Kidney epithelial cell (primary cell): ENCODE measurements around the gene ADIG. TPM values are rescaled to one million over a fixed set of nuclear protein-coding genes. Genes with fewer than 3 reads are reported as not detected.

Experiments used
- DNase-seq: peaks from one replicate; pipeline ENCODE4 v3.0.0-alpha.2; 2010; ENCODE audit warnings: low read depth
- H3K27me3 ChIP-seq: 2 replicates; pipeline ENCODE4 v1.6.0; 2011; ENCODE audit warnings: low read length; ENCODE audit not compliant: control insufficient read depth, insufficient read depth
- H3K36me3 ChIP-seq: 2 replicates; pipeline ENCODE4 v1.5.1; 2011; ENCODE audit warnings: low read length; ENCODE audit not compliant: control insufficient read depth, insufficient read depth
- H3K4me3 ChIP-seq: 2 replicates; pipeline ENCODE4 v1.5.1; 2011; ENCODE audit warnings: low read depth, mild to moderate bottlenecking, control low read depth, low read length
- total RNA-seq: library from RNA; depleted of rRNA; stranded (reverse); fragments of >200 nt; gene quantifications from 2 replicates; pipeline ENCODE4 v1.2.3, GENCODE V29; 2015
- TF ChIP-seq, protein P1 (sequence below): IDR thresholded peaks from 2 replicates; pipeline ENCODE4 v1.5.1; 2011; ENCODE audit warnings: mild to moderate bottlenecking, moderate library complexity, low read length, control low read depth, inconsistent platforms; ENCODE audit not compliant: insufficient read depth, poor library complexity, severe bottlenecking

Gene ADIG
- total RNA-seq, 1 donor from 2014 or later: not detected

DNA sequence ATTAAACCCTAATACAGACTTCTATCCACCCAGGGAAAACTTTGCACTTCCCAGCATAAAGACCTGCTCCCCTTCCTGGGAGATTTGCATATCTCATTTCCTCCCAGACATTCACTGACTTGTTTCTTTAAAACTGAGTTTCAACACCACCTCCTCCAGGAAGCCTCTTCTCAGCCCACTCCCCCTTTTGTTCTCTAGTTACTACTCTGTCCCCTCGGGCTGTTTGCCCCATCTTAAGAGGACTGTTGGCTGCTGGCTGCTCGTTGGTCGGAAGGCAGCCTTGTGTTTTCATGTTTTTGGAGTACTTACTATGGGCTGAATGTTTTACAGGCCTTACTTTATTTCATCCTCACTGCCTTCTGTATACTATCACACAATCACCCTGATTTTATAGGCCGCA, 27.2 kb downstream of the ADIG start:
- Histone ChIP-seq H3K36me3 (no peaks in the 10 kb centered on the region), H3K27me3 (no peaks in the 10 kb centered on the region), H3K4me3 (no peak overlapping the region)
- no peak for DNase-seq
- TF ChIP-seq, protein P1, sequence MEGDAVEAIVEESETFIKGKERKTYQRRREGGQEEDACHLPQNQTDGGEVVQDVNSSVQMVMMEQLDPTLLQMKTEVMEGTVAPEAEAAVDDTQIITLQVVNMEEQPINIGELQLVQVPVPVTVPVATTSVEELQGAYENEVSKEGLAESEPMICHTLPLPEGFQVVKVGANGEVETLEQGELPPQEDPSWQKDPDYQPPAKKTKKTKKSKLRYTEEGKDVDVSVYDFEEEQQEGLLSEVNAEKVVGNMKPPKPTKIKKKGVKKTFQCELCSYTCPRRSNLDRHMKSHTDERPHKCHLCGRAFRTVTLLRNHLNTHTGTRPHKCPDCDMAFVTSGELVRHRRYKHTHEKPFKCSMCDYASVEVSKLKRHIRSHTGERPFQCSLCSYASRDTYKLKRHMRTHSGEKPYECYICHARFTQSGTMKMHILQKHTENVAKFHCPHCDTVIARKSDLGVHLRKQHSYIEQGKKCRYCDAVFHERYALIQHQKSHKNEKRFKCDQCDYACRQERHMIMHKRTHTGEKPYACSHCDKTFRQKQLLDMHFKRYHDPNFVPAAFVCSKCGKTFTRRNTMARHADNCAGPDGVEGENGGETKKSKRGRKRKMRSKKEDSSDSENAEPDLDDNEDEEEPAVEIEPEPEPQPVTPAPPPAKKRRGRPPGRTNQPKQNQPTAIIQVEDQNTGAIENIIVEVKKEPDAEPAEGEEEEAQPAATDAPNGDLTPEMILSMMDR: no peak

DNA sequence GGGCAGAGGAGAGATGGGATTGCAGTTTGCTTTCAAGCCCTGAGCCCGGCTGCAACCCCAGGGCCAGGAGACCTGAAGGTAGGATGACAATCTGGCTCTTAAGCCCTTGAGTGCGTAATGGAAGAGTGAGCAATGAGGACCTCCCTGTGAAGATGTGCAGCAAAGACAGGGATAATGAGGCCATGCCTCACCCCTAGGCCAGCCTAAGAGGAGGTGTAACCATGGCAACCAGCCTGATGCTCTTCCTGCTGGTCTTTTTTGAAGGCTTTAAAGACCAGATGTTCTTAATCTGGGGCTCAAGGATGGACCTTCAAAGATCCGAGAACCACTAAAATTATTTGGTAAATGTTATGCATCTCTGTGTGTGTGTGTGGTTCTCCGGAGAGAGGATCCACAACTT, 28.8 kb downstream of the ADIG start:
- Histone ChIP-seq H3K27me3 (no peaks in the 10 kb centered on the region), H3K4me3 (no peak overlapping the region), H3K36me3 (no peaks in the 10 kb centered on the region)
- no peak for DNase-seq
- TF ChIP-seq, protein P1: no peak

DNA sequence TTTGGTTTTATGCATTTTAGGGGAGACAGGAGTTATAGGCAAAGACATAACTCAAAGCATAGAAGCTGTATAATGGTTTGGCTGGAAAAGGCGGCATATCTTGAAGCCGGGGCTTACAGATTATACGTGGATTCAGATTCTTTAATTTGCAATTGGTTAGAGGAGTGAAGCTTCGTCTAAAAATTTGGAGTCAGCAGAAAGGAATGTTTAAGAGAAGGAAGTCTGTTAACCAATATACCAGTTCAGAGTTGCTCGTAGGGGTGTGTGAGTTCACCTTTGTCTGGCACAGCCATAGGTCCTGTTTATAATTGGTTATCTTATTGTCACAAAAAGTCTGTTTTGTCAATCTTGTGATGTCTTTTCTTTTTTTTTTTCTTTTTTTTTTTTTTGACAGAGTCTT, 29.5 kb downstream of the ADIG start:
- Histone ChIP-seq H3K27me3 (no peaks in the 10 kb centered on the region), H3K36me3 (no peaks in the 10 kb centered on the region), H3K4me3 (no peak overlapping the region)
- DNase-seq: peak; percentile 42
- TF ChIP-seq, protein P1: no peak

DNA sequence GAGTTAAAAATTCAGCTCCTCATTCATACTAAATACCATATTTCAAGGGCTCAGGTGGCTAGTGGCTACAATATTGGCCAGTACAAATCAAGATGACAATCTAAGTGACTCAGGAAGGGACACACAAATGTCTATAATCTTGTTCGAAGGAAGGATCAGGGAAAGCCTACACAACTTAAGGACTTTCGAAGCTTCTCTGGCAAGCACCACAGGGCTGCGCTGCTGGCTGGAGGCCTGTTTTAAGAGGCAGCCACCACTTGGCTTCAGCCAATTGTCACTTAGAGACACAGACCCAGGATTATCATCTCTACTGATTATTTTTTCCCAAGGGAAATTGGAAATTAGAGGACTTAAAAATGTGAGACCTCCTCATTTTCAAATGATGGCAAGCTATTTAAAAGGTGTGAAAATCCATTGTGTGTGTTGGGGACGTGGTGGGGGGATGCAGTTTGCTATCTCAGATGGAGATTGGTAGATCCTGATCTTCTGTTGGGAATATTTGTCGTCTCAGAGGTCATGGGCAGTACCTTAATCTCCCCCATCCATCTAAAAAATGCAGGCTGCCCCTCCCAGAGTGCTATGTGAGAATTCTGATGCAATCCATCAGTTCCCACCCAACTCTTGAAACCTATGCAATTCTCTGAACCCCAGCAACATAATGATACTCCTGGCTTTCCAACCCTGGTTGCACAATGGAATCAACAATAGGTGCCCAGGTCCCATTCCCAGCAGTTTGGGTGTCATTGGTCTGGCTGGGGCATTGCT, 31.9 kb downstream of the ADIG start:
- TF ChIP-seq, protein P1: no peak
- Histone ChIP-seq H3K4me3 (no peak overlapping the region), H3K36me3 (no peaks in the 10 kb centered on the region), H3K27me3 (no peaks in the 10 kb centered on the region)
- no peak for DNase-seq

DNA sequence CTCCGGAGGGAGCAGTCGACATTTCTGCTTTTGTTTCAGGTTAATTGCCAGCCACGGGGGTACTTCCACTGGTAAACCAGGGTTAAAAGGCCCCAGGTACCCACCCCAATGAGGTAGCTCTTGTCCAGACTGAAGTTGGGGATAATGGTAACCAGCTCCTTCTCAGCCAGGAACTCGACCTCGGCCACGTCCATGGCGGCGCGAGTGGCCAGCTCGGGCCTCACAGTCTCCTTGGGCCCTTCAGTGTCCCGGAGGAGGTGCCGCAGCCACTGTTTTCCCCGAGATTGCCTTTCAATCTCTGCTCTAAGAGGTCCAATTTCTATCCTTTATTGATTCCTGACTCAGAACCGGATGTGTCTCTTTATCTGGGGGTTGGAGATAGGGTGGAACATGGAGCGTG, 34.3 kb downstream of the ADIG start:
- TF ChIP-seq, protein P1: no peak
- no peaks in the 10 kb centered on the region for H3K36me3 ChIP-seq
- no peaks in the 10 kb centered on the region for H3K27me3 ChIP-seq
- DNase-seq: no peak
- no peak overlapping the region for H3K4me3 ChIP-seq

DNA sequence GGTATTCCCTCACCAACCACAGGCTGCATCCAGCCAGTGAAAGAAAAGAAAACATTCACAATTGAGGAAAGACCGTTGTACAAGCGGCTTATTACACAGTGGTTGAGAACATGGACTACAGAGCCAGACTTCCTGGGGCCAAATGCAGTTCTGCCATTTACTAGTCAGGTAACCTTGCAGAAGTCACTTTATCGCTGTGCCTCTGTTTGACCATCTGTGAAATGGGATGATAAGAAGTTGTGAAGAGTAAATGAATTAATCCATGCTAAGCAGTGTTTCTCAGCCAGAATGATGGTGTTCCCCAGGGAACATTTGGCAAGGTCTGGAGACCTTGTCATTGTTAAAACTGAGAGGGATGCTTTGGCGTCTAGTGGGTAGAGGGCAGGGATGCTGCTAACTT, 35.5 kb downstream of the ADIG start:
- DNase-seq: no peak
- H3K4me3 ChIP-seq: no peak overlapping the region
- no peaks in the 10 kb centered on the region for H3K36me3 ChIP-seq
- TF ChIP-seq, protein P1: no peak
- H3K27me3 ChIP-seq: no peaks in the 10 kb centered on the region
